GM21423 (cell line): ENCODE results near the gene AUTS2.
"Not testable (repeated sequence)": the region's sequence is repeated elsewhere in the genome, so short reads cannot be mapped to it uniquely, and the experiment has no call there.

Experiments
- ATAC-seq: cut with Tn5 transposase; IDR thresholded peaks from one replicate; pipeline ENCODE4 v1.9.1; 2021; ENCODE audit warnings: mild to moderate bottlenecking, moderate library complexity; ENCODE audit not compliant: unreplicated experiment

AUTS2 gene

GRCh38 chr7:70622936-70623335, 1024.7 kb downstream of the AUTS2 start:
- no peak for ATAC-seq

GRCh38 chr7:70624500-70625103, 1026.3 kb downstream of the AUTS2 start:
- ATAC-seq = no peak

GRCh38 chr7:70627461-70627860, 1029.2 kb downstream of the AUTS2 start:
- no peak for ATAC-seq

- no peak for ATAC-seq
Measured at GRCh38 chr7:70630440-70630817, 1032.2 kb downstream of the AUTS2 start.

GRCh38 chr7:70630818-70631457, 1032.7 kb downstream of the AUTS2 start:
- no peak for ATAC-seq

DNA sequence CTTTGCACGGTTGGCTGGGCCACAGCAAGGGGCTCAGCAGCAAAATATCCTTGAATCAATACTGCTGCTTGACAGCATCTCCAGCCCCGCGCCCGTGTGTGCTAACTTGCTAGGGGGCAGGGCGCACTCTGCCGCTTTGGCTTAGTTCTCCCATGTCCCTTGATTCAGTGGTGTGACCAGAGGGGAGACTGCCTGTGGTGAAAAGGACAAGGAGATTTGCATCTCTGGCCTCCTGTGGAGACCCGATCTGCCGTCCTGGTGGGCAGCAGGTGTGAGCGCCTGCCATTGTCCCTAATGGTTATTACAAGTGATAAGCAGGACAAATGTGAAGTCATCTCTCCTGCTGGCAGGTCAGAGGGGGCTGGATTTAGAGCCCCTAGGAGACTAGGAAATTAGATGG, 1033.4 kb downstream of the AUTS2 start:
- no peak for ATAC-seq

GRCh38 chr7:70632400-70632799, 1034.1 kb downstream of the AUTS2 start:
- ATAC-seq = no peak

DNA sequence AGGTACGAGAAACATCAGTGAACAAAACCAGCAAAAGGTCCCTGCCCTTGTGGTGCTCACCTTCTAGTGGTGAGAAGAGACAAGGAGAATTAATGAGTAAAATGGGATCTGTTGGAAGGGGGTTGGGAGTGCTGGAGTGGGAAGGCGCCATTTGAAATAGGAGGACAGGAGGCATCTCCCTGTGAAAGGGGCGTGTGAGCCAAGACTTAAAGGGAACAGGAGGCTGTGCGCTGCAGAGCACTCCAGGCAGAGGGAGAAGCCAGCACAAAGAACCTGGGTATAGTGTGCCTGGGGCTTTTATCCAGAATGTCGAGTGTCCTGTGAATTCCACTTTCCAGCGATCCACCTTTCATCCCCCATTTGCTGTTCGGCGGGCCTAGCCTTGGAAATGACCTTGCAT, 1035.8 kb downstream of the AUTS2 start:
- no peak for ATAC-seq

- ATAC-seq = no peak
Measured at GRCh38 chr7:70634610-70635068, 1036.4 kb downstream of the AUTS2 start.

DNA sequence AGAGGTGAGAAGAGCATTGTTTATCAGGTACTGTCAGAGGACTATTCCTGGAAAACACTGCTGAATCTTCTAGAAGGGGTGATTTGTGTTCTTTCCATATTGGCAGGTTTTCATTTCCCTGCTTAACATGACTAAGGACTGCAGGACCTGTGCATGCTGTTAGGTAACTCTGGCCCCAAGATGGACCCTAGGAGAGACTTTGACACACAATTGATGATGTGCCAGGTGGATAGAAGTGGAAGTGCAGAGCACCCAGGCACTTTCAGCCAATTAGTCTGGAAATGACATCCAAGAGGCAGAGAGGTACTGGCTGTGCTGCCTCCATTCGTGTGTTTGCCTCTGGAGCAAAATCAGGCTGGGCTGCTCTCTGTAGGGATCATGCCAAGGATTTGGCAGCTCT, 1037.4 kb downstream of the AUTS2 start:
- no peak for ATAC-seq

GRCh38 chr7:70636169-70636568, 1037.9 kb downstream of the AUTS2 start:
- no peak for ATAC-seq

GRCh38 chr7:70637726-70638125, 1039.5 kb downstream of the AUTS2 start:
- ATAC-seq = no peak

GRCh38 chr7:70638158-70639107, 1040.2 kb downstream of the AUTS2 start:
- no peak for ATAC-seq

DNA sequence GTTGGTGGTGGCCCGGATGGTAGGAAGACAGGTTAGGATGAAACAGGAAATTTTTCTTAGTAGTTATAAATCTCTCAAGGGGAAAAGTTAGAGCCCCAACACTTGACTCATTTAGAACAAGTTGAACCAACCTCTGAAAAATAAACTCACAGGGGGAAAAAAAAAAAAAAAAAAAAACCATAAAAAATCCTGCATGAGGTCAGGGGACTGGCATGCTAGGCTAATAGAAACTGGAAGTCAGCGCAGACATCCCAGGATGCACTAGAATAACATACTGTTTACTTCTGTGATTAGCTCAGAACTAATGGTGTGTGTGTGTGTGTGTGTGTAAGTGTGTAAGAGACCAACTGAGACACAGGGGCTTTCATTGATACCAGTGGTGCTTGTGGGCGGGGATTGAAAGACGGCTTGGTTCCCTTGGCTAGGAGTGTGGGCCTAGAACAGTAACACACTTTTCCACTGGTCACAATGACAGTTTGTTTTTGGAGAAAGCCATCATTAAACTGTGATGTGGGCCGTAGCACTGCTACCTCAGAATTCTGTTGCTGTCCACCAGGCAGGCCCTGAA, 1042.1 kb downstream of the AUTS2 start:
- no peak for ATAC-seq

DNA sequence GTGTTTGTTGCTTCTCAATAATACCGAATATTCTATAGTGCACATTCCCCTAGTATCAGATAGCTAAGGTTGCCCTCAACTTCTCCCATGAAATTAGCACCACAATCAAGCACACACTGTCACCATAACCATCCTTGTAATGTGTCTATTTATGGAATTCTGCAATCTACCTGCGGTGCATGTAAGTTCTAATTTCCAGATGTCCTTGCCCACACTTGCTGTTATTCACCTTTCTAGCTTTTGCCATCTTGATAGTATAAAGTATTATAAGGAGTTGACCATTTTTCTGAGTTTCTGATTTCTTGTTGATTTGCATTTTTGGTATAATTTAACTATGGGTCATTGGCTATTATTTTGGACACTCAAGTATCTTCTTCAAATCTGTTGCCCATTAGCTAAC, 1043.6 kb downstream of the AUTS2 start:
- no peak for ATAC-seq

DNA sequence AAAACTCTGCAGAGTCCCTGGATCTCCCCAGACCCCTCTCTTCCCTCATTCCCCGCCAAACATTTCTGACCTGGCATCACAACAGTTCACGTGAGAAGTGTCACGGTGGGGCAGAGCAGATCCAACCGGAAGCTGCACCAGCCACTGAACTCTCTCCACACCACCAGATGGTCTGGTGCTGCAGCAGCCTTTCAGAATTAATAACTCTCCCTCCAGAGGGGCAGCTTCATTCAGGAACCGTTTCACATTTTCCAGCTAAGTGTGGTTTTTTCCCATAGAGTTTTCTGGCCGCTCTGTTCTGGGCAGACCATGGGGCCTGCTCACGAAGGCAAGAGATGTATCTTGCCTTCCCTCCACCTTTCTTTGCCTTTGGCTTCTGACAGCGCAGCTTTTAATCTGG, 1047.0 kb downstream of the AUTS2 start:
- no peak for ATAC-seq

DNA sequence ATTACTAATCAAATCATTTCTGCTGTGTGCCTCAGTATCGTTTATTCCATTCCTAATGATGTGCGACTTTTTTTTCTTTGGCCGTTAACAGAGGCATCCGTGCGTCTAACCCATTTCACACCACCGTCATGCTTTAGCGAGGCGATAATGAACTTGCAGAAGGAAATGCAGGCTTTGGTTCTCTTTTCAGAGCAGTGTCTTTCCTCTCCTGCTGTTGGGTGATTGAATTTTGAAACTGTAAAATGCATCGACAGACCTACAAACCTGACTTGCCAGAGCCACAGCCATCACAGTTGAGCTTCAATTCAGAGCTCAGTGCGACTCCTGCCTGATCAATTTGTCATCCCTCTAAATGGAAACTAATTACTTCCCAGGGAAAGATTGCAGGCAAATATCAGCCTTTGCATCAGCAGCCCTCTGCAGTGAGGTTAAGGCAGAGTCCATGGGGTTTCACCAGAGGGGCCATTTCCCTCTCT, 1047.6 kb downstream of the AUTS2 start:
- ATAC-seq = no peak

DNA sequence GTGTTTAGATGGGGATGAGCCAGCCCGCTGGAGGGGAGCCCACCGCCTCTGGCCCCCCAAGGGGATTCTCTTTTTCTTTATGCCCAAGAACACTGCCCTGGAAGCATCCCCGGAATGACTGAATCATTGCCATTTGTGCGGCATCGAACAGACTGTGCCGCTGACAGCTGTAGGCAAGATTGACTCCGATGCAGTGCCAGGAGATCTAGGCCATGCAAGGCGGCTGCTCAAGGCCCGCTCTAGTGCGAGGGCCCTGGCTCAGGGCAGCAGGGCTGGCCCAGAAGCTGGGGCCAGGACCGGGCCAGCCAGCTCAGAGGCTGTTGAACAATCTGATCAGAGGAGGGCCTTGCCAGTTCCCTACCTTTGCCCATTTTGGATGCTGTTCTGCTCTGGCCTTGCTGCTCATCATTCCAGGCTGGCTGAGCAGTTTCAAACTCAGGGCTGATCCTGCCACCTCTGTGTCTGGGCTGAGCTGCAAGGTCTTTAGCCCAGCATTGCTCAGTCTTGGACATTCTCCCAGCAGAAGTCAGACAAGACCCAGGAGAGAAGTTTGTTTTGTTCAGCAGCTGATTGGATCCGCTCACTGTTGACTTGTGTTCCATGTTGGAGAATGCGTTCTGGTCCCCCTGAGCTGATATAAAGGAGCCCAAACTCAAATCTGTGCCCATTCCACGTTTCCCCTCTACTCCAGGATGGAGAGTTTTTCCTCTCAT, 1048.4 kb downstream of the AUTS2 start:
- no peak for ATAC-seq

DNA sequence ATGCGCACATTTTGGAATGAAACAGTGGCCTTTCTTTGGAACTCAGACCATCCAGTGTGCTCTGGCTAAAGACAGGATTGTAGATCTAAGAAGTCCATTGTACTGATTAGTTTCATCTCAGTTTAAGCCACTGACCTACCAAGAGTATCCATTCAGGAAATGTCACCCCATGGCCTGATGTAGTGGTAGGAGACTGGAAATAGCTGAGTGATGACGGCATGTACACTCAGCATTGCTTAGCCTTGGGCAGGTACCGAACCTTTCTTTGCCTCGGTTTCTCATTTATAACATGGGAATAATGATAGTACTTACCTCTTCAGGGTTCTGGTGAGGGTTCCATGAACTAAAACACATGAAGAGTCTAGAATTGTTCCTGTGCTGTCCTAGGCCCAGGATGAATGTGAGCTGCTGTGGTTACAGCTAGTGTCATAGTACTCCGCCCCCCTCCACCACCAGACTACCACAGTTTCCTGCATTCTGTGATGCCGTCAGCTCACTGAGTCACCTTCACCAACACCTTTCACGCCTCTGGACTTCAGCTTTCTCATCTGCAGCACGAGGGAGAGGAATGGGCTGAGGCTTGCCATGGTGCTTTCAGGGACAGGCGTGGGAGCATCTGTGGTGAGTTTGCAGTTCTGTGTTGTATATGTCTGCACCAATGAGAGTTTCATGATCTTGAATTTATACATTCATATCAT, 1049.7 kb downstream of the AUTS2 start:
- ATAC-seq = peak; percentile 83

DNA sequence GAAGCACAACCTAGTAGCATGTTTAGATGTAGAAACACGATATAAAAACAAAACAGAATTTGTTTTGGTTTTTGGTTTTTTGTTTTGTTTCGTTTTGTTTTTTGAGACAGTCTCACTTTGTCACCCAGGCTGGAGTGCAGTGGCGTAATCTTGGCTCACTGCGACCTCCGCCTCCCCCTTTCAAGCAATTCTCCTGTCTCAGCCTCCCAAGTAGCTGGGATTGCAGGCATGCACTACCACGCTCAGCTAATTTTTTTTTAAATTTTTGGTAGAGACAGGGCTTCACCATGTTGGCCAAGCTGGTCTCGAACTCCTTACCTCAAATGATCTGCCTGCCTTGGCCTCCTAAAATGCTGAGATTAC, 1050.2 kb downstream of the AUTS2 start:
- ATAC-seq = not testable (repeated sequence)
